Posterior vena cava (tissue), 2 donors: ENCODE data around the gene THADA. TPM values are rescaled to one million over a fixed set of nuclear protein-coding genes. Genes with fewer than 3 reads are reported as not detected.

Experiments
- DNase-seq: peaks from one replicate; pipeline ENCODE4 v3.0.0-alpha.2; 2020; ENCODE audit warnings: low spot score
- intact Hi-C, 2 donors: fragments of 100-400 bp; cut with DNase I; formaldehyde crosslinking; loops; one replicate each; pipeline versions ENCODE4 v1.14.1 to v1.14.2; 2022 to 2023
- total RNA-seq, 2 donors: library from RNA; stranded (reverse); fragmentation: NEBNext Ultra II Directional; extraction: Animal tissue kit (Norgen Biotek cat#: 25700); gene quantifications; one replicate each; pipeline ENCODE4 v1.2.1, GENCODE V29; 2021
- donor health status: DM: yes; HTN: yes; CAD: no.
- donor health status: DM: yes; HTN: yes; CAD: no.

THADA gene
- total RNA-seq, 2 donors from 2014 or later, result 29.9 to 30.7 TPM

DNA sequence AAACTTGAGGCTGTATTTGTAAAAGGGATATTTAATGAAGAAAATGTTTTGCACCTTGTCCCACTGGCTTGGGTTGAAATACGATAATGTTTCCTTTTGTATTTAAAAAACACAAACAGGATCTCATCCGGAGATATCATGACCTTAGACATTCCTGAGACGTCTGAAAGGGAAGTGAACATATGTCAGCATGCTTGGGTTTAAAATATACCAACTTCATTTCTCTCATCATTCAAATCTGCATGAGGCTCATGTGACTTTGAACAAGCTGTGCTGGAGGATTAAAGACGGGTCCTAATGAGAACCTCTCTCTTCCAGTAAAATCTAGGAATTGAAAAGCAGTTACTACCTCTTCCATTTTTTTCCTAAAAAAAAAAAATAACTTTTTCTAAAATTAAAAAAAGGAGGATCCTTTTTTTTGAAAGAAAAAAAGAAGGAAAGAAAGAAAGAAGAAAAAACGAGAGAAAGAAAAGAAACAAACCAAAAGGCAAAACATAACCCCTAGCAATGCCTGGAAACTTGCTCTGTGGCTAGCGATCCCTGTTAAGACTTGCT, 262.7 kb downstream of the THADA start:
- DNase-seq, result no peak
- intact Hi-C loops, result no loop called here

DNA sequence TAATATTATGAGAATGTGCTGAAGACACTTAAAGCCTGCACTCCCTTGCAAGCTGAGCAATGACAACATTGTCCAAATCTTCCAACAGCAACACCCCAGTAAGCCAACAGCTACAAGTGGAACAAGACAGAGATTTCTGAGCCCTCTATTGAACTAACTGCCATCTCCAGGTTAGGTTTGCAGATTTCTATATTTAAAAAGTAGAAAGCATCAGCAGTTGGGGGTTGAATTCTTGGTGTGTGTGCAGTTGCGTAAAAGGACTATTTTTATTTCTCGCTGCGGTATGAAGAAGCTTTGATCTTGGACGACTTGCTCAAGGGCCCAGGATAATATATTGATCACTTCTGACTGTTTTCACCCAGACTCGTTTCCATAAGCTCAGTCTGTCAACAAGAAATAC, 263.2 kb downstream of the THADA start:
- no peak for DNase-seq
- intact Hi-C loops, result no loop called here

DNA sequence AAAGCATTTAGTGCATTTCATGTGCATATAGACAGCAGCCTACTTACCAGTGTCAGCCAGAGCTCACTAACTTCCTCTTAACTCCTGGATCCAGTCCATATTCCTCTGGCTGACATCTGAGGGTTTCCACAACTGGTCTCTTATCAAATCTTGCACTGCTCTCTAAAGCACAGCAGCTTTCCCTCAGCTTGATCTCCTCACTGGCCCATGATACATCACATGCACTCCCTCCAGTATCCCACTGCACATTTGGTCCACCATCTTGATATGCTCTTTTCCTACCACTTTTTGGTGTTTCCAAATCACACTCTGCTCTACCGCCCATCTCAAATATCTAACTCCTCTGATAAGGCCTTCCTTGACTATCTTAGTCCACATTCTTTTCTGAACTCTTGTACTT, 264.4 kb downstream of the THADA start:
- DNase-seq, result no peak
- intact Hi-C loops, result no loop called here

DNA sequence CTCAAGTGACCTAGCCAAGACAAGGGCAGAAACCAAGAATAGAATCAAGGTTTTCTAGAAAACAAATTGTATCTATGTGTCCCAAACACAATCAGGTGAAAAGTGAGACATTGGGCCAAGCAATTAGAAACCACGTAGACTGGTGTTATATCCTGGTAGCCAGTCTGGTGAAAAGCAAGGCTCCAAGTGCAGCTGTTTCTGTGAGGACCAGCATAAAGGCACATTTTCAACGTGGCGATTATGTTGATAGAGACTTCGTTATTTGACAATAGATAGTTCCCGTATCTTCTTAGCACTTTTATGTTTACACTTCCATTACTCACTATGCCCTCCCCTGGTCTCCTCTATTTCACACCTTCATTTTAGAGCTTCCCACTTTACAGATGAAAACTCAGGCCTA, 266.2 kb downstream of the THADA start:
- DNase-seq, result no peak
- intact Hi-C loops, result no loop called here

DNA sequence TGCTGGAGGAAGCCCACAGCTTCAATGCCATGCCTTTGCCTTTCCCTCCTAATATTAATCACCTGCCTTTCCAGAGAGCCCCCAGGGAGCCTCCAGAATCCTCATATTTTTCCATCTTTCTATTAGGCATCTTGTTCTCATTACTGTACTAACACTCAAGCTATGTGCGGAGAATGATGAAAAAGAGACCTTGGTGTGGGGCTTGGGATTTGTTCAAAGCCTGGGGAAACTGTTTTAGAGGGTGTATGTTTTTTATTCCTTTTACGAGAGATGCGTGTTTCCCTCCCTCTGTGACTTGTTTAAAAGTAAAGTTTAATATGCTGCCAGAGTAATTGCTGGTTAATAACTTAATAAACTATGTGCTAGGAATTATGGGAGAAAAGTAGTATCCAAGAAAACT, 267.0 kb downstream of the THADA start:
- intact Hi-C loops, result no loop called here
- DNase-seq, result no peak

DNA sequence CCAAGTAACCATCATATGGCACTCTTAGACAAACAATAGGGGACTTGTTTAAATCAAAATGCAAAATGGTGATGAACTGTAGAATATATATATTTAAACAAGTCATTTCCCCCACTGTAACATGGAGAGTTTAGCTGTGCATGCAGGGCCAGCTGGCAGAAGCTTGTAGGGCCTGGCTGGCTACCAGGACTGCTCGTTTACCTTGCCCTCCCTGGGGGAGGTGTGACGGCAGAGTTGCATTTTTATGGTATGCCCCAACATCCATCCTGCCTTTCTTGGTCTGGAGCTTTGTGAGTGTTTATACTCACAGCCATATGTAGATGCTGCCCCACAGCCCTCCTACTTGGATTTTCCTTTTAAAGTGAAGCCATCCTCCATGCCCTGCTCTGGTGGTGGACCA, 267.7 kb downstream of the THADA start:
- intact Hi-C loops, result no loop called here
- DNase-seq, result no peak

DNA sequence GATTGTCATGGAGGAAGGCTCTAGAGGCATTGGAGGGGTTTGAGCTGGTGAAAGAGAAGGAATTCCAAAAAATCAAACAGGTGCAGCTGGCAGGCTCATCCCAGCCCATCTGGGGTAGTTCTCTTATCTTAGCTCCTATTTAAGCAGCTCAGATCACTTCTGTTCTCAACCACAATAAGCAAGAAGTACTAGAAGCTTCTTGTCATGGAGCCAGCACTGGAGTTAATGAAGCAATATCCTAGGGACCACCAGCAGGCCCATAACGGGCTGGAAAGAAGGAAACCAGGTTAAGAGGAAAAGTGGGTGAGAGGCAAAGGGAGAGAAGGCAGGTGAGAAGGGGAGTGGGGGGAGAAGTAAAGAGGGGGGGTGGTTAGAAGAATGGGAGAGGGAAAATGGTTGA, 268.7 kb downstream of the THADA start:
- DNase-seq, result no peak
- intact Hi-C loops, result no loop called here

DNA sequence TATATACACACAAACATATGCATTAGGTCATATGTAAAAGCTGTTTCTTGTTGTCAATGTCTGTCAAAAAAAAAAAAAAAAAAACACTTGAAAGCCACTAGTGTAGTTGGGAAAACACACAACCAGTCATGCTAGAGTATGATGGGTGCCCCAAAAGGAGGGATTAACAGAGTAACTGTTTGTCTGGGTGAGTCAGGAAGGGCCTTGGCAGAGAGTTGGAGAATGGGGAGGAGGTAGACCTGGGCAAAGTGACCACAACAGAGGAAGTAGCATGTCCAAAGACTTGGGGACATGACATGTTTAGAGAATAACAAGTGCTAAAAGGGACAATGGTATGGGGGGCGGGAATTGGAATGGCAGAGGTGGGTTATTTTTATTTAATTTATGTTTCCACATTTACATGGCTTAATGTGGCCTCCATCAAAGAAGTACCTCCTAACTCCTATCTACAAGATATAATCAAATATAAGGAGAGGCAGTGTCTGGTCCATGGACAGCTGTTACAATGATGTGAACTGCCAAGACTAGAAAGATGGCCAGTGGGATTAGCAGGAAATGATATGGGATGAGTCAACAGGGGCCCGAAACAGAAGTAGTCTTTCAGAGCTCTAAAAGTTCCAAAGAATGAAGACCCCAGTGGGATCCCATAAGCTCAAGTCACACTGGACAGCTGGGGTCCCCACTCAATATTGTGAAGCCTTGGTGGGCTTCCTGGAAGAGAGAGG, 269.6 kb downstream of the THADA start:
- intact Hi-C loops, result no loop called here
- no peak for DNase-seq

DNA sequence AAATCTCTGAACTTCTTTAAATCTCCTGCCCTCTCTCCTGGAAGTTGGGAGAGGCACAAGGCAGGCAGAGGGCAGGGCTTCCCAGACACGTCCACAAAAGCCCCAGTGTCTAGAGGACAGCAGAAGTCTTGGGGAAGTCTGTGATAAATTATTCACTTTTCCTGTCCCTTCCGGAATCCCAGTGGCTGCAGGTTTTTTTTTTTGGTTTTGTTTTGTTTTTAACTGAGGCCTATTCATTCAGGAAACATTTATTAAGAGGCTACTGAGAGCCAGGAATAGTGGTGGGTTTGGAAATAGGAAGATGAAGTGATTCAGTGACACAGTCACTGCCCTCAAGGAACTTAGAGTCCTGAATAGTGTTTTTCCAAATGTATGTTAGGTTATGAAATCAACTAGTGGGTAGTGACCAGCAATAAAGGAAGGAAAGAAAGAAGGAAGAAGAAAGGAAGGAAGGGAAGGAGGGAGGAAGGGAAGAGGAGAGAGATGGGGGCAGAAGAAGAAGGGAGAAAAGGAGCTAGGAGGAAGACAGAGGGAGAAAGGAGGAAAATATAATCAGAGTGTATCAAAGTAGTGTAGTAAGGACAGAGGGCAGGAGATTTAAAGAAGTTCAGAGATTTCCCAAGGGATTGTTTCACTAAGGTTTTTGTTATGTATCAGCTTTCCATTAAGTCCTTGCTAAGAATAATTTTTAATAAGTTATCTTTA, 270.6 kb downstream of the THADA start:
- no peak for DNase-seq
- intact Hi-C loops, result no loop called here

DNA sequence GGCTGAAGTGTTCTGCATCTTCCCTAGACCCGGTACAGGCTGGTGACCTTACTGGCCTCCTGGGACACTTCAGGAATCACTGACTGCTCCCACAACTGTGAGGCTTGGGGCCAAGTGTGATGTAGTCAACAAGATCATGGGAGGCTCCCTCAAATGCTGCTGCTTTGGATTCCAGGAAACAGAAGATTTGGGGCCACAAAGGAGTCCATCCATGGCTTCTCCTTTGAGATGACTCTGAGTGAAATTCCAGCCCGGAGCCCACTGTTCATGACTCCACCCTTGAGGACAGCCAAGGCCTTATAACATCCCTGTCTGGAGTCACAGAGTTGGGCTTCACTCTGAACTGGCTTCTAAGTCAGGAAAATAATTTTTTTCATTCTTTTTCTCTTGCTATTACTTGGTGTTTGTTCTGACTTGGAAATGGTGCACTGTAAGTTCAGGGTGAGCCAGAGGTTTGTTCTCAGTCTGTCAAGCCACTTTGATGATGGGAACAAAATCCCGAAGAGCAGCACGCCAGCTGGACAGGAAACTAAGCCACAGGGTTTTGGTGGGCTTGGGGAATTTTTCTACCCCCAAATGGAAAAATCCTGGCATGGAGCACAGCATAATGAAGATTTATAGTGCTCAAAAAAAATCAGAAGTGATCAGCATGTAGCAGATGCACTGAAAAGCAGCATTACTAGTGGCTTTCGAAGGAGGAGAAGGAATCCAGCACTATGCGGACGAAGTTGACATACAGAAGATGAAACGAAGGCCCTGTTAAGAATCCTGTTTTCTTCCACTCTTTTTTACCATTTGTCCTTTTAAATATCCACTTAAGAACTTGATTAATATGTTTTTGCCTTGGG, 271.4 kb downstream of the THADA start:
- intact Hi-C loops, result no loop called here
- peak; percentile 93 for DNase-seq

DNA sequence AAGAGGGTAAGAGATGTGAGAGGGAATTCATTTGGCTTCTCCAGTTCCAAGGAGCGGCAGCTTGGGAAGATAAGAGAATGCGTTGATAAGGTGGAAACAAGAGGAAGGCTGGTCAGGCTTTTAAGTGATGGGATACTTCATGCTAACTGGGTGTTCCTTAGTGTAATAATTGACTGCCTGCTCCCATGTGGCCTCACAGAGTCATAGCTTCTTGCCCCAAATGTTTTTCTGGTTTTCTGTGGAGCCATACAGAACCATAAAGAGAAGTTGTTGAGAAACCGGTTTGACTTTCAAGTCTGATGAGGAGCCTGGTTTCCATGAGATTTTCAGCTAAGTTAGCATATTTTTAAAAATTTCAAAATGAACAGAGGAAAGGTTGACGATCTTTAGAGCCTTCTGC, 272.0 kb downstream of the THADA start:
- DNase-seq, result no peak
- intact Hi-C loops, result no loop called here

DNA sequence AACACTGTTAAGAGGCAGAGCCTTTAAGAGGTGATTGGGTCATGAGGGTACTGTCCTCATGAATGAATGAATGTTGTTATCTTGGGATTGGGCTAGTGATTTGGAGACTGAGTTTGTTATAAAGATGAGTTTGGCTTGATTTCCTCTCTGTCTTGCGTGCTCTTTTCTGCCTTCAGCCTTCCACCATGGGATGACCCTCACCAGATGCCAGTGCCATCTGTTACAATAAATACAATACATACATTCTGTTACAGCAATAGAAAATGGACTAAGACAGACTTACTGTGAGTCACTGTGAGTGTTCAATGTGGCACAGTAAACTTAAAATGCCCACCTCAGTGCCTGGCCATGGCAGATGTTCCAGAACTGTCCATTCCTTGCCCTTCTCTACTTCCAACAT, 274.4 kb downstream of the THADA start:
- DNase-seq, result no peak
- intact Hi-C loops, result no loop called here

DNA sequence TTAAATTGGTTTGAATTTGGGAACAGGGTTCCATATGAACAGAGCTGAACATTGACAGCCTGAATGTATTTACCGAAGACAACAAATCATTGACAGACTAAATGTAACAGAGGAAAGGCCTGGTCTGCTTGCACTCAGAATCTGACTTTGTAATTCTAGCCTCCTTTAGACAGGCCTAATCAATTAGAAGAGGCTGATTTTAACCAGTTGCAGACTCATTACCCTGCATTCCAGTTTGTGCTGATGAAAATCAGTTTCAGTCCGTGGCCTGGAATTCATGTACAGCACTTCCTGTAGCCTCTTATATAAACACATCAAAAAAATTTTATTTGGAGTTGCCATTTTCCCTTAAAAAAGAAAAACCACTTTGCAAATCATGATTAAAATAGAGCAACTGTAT, 276.3 kb downstream of the THADA start:
- no peak for DNase-seq
- intact Hi-C loops, result no loop called here

DNA sequence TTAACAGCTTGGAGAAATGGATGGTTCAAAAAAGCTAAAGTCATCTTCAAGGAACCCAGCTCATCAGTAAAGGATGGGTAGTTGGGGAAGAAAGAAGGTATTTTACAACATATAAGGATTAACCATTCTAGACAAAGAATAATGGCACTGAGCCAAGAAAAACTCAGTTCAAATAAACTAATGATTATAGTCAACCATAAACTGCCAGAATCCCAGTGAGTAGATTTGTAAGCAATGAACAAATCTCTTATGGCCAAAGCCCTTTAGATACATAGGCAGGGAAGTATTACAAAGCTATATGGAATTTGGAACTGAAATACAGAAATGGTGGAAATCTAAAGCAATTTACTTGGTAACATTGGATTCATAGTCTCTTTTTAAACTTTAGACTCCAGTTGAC, 277.0 kb downstream of the THADA start:
- intact Hi-C loops, result no loop called here
- no peak for DNase-seq

DNA sequence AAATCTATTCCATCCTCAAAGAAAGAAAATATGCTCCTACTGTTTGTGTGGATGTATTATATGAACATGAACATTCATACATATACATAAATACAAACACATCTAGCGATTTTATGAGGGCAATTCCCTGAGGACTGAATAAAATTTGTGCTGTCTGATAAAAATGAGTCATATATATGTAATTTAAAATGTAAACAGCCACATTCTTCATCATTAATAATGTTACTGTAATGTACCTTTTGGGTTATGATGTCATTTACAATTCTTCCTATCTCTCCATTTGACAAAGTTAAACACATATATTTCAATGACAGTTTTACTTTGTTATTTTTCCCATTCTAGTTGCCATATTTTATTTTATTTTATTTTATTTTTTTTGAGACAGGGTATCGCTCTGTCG, 278.2 kb downstream of the THADA start:
- DNase-seq, result no peak
- intact Hi-C loops, result no loop called here

DNA sequence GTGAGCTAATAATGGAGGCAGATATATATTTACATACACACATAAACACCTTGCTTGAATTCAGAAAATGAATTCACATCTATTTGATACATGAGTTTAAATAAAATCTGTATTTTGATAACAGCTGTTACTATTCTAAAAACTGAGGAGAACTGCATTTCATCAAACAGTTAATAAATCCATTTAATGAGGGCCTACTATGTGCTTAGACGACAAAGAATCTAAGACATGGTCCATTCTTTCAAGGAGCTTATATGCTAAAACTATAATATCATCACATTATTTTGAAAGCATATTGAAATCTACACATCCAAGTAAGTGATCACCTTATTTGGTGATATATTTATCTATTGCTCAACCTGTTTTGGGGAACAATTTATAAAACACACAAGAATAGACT, 278.6 kb downstream of the THADA start:
- DNase-seq, result no peak
- intact Hi-C loops, result no loop called here

DNA sequence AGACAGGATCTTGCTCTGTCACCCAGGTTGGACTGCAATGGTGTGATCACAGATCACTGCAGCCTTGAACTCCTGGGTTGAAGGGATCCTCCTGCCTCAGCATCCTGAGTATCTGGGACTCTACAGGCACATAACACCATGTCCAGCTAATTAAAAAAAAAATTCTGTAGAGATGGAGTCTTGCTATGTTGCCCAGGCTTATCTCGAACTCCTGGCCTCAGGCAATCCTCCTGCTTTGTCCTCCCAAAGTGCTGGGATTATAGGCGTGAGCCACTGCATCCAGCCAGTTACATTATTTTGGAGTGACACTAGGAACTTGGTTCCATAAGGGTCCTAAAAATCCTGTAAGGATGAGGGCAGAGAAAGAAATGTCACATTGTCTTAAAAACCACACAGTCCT, 280.4 kb downstream of the THADA start:
- no peak for DNase-seq
- intact Hi-C loops, result no loop called here

DNA sequence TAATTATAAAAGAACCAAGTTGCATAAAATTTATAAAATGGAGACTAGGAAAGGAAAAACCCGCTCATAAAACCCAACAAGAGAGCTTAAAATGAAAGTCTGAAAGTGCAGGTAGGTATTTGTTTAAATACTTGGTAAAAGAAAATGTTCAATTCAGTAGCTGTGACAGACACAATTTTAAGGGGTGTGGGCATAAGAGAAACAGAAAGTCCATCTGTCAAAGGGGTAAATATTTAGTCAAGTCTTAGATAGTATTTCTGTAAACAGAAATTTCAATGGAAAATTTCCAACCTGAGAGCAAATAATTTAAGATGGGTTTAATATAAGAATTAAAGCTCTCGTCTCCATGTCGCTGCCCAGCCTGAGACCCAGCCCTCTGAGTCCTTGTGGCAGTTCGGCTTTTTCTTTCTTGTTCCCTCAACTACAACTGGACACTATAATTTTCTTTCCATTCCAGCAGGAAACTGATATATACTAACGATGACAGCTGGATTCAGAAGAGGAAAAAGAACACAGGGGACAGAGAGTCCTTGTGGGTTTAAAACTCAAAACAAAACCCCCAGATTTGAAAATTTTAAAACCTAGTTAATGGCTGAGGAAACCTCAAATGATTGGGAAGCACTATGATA, 281.4 kb downstream of the THADA start:
- no peak for DNase-seq
- intact Hi-C loops, result no loop called here

DNA sequence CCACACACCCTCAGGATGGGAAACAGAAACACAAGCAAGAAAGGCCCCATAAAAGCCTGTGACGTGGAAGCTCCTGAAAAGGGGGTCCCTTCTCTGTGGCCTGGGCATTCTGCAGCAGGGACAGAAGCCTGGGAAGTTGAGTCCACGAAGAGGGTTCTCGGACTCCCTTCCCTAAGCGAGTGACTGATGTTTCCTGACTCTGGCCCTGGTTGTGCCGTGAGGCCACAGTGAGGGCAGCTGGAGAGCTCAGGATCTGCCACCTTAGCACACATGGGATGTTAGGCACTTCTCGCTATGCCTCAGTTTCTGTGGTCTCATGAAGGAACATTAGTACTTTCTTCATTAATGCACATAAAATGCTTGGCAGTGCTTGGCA, 282.2 kb downstream of the THADA start:
- intact Hi-C loops, result no loop called here
- DNase-seq, result no peak
